Ascending aorta (tissue), 2 donors: ENCODE measurements around the gene SNTG2. TPM values are rescaled to one million over a fixed set of nuclear protein-coding genes. Genes with fewer than 3 reads are reported as not detected.

Experiments used
- DNase-seq, 2 donors: peaks; one replicate each; pipeline ENCODE4 v3.0.0-alpha.2; 2019; ENCODE audit warnings: low spot score in 2 of 2
- H3K27ac ChIP-seq, 2 donors: fragments of 200-600 bp; sonication (generic); one replicate each; pipeline ENCODE4 v1.5.1; 2016 to 2017; ENCODE audit warnings: mild to moderate bottlenecking in 1 of 2
- H3K27me3 ChIP-seq: fragments of 200-600 bp; sonication (generic); one replicate; pipeline ENCODE4 v1.5.1; 2017
- H3K36me3 ChIP-seq, 2 donors: fragments of 200-600 bp; sonication (generic); one replicate each; pipeline ENCODE4 v1.5.1; 2016
- H3K4me1 ChIP-seq, 2 donors: fragments of 200-600 bp; sonication (generic); one replicate each; pipeline ENCODE4 v1.5.1; 2016 to 2017; ENCODE audit warnings: mild to moderate bottlenecking in 1 of 2
- H3K4me3 ChIP-seq, 2 donors: fragments of 200-600 bp; sonication (generic); one replicate each; pipeline ENCODE4 v1.5.1; 2016 to 2017; ENCODE audit warnings: mild to moderate bottlenecking in 1 of 2
- H3K9me3 ChIP-seq, 2 donors: fragments of 200-600 bp; sonication (generic); one replicate each; pipeline ENCODE4 v1.5.1; 2016
- intact Hi-C: fragments of 100-400 bp; cut with DNase I; formaldehyde crosslinking; loops from one replicate; pipeline ENCODE4 v1.15.1; 2023
- total RNA-seq: library from RNA; depleted of rRNA; stranded (reverse); fragments of >200 nt; gene quantifications from one replicate; pipeline ENCODE4 v1.1.0, GENCODE V29; 2016
- TF ChIP-seq, protein P1 (sequence below), 3 experiments: fragments of 200-600 bp in 2 of 3; fragments of 450-650 bp in 1 of 3; sonication (generic) in 2 of 3; IDR thresholded peaks; one replicate each; pipeline ENCODE4 v1.5.1; 2016 to 2019; ENCODE audit warnings: antibody characterized with exemption in 3 of 3, mild to moderate bottlenecking in 1 of 3, moderate library complexity in 1 of 3

Gene SNTG2
- total RNA-seq, 1 donor from 2014 or later = 9.9 TPM

DNA sequence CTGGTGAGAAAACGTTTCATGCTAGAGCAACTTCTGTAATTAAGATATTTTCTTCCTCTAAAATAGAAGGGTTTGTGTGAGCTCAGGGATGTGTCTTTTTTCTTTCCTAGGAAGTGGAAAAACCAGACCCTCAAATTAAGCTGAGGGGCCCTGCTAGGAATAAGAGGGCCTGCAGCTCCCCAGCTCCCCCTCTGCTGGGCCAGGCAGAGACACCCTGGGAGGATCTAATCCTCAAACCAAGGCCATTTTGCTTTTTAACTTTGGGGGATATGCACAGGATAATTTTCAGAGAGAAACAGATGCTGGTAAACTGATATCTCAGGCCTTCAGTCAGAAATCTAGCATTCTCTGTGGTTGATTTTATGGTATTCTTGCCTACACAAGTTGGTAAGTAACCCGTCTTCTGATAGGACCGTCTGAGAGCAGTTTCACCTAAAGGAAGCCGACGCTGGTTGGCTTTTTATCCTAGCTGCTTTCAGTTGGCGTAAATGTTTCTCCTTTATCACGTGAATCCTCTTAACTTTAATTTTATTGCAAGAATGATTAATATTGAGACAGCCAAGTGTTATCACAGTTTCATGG lies 34.8 kb downstream of the SNTG2 start:
- Histone ChIP-seq H3K27me3 (no peaks in the 10 kb centered on the region), H3K4me3 (no peak overlapping the region), H3K9me3 (no peaks in the 10 kb centered on the region), H3K4me1 (no peaks in the 10 kb centered on the region), H3K27ac (no peak overlapping the region), H3K36me3 (no peaks in the 10 kb centered on the region)
- DNase-seq = no peak
- TF ChIP-seq, protein P1, sequence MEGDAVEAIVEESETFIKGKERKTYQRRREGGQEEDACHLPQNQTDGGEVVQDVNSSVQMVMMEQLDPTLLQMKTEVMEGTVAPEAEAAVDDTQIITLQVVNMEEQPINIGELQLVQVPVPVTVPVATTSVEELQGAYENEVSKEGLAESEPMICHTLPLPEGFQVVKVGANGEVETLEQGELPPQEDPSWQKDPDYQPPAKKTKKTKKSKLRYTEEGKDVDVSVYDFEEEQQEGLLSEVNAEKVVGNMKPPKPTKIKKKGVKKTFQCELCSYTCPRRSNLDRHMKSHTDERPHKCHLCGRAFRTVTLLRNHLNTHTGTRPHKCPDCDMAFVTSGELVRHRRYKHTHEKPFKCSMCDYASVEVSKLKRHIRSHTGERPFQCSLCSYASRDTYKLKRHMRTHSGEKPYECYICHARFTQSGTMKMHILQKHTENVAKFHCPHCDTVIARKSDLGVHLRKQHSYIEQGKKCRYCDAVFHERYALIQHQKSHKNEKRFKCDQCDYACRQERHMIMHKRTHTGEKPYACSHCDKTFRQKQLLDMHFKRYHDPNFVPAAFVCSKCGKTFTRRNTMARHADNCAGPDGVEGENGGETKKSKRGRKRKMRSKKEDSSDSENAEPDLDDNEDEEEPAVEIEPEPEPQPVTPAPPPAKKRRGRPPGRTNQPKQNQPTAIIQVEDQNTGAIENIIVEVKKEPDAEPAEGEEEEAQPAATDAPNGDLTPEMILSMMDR (IDR thresholded peaks at IDR 0.05) = no peak
- intact Hi-C loops = no loop called here

DNA sequence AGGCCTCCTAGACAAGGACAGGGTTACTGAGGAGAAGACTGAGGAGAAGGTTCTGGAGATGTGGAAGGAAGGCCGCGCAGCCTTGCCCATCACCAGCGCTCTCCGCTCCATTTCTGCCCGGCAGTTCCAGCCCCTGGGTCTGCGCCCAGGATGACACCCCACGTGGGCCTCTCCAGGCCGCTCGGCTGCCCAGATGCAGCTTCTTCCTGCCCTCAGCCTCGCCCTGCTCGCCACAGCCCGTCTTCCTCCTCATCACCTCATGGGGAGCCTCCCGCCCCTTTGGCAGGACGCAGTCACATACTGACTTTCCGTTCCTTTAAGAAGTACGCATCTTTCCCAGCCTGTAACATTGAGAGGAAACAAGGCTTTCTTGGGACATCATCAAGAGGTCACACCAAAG lies 37.1 kb downstream of the SNTG2 start:
- Histone ChIP-seq H3K36me3 (no peaks in the 10 kb centered on the region), H3K4me3 (no peak overlapping the region), H3K27ac (no peak overlapping the region), H3K4me1 (no peaks in the 10 kb centered on the region), H3K9me3 (no peaks in the 10 kb centered on the region), H3K27me3 (no peaks in the 10 kb centered on the region)
- intact Hi-C loops = no loop called here
- DNase-seq = no peak
- TF ChIP-seq, protein P1 (IDR thresholded peaks at IDR 0.05) = no peak

DNA sequence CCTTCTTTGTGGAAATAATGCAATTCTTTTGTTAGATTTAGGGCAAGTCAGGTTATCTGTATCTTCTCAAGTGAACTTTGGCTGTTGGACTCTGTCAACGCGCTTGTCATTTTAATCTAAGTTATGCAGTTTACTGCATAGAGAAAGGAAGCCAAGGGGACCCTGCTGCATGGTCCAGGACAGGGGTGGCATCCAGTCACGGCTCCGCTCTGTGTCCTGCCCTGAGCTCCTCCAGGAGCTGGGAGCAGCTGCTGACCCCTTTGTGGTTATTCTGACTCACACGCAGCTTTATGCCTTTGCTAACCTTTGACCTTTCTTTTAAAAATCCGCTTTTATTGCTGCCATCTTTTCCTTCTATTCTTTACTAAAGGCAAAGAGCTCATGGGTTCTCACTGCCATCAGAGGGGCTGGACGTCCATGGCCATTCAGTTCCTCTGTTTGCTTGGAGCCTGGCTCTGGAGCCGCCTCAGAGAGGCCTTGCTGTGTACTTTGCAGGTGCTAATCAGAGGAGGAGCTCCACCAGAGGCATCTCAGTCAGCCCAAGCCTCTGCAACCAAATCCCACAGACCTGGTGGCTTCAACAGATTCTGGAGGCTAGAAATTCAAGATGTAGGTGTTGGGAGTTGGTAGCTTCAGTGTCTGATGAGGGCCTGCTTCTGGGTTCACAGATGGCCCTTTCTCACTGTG lies 39.3 kb downstream of the SNTG2 start:
- intact Hi-C loops = no loop called here
- Histone ChIP-seq H3K4me1 (no peaks in the 10 kb centered on the region), H3K4me3 (no peak overlapping the region), H3K27me3 (no peaks in the 10 kb centered on the region), H3K27ac (no peak overlapping the region), H3K36me3 (no peaks in the 10 kb centered on the region), H3K9me3 (no peaks in the 10 kb centered on the region)
- DNase-seq = no peak
- TF ChIP-seq, protein P1 (IDR thresholded peaks at IDR 0.05) = no peak

GRCh38 chr2:990970-991369 lies 40.3 kb downstream of the SNTG2 start:
- TF ChIP-seq, protein P1 (IDR thresholded peaks at IDR 0.05) = no peak
- Histone ChIP-seq H3K9me3 (no peaks in the 10 kb centered on the region), H3K4me1 (no peaks in the 10 kb centered on the region), H3K36me3 (no peaks in the 10 kb centered on the region), H3K4me3 (no peak overlapping the region), H3K27me3 (no peaks in the 10 kb centered on the region), H3K27ac (no peak overlapping the region)
- DNase-seq = no peak
- intact Hi-C loops = no loop called here

DNA sequence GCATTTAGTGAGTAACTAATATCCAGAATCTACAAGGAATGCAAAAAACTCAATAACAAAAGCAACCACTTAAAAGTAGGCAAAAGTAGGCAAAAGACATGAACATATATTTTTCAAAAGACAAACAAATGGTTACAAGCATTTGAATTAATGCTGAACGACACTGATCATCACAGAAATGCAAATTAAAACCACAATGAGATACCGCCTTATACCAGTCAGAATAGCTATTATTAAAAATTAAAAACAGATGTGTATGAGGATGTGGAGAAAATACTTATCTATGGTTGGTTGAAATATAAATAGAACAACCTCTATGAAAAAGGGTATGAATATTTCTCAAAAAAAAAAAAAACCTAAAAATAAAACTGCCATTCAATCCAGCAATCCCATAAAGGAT lies 51.7 kb downstream of the SNTG2 start:
- Histone ChIP-seq H3K4me3 (no peak overlapping the region), H3K4me1 (no peaks in the 10 kb centered on the region), H3K27me3 (no peaks in the 10 kb centered on the region), H3K36me3 (no peaks in the 10 kb centered on the region), H3K27ac (no peak overlapping the region), H3K9me3 (no peaks in the 10 kb centered on the region)
- intact Hi-C loops = no loop called here
- TF ChIP-seq, protein P1 (IDR thresholded peaks at IDR 0.05) = no peak
- DNase-seq = no peak
